Fibroblast of villous mesenchyme (primary cell): ENCODE data around the gene KIAA1586. TPM values are rescaled to one million over a fixed set of nuclear protein-coding genes. Genes with fewer than 3 reads are reported as not detected.
A peak's percentile ranks its signal among the peaks of the same experiment; 100 is the strongest.
"Not testable (repeated sequence)": the region's sequence is repeated elsewhere in the genome, so short reads cannot be mapped to it uniquely, and the experiment has no call there.

Source experiments
- DNase-seq: peaks from one replicate; pipeline ENCODE4 v3.0.0-alpha.2; 2010; ENCODE audit warnings: low read depth
- H3K4me3 ChIP-seq: 2 replicates; pipeline ENCODE4 v1.5.1; 2011; ENCODE audit warnings: low read depth, mild to moderate bottlenecking, low read length
- CTCF ChIP-seq: IDR thresholded peaks from 2 replicates; pipeline ENCODE4 v1.5.1; 2012; ENCODE audit warnings: low read depth, mild to moderate bottlenecking, low read length; ENCODE audit not compliant: insufficient read depth
- total RNA-seq: library from RNA; depleted of rRNA; stranded (reverse); fragments of >200 nt; gene quantifications from 2 replicates; pipeline ENCODE4 v1.2.3, GENCODE V29; 2012

KIAA1586 gene
- total RNA-seq: 15.1 and 24.6 TPM in 2 replicates

- DNase-seq: peak; percentile 89
- H3K4me3 ChIP-seq: peak within 1 kb of the TSS; percentile 70
These were observed at the start of gene KIAA1586 for GRCh38 chr6:57046332-57047256. Gene KIAA1586 (plus strand): TSS chr6:57046693. CDS start chr6:57046756, 63 bp downstream.

- no peak for TF ChIP-seq CTCF
- no peak overlapping the region for H3K4me3 ChIP-seq
- no peak for DNase-seq
These were observed 47.4 kb upstream of the KIAA1586 start for GRCh38 chr6:56999049-56999448.

- H3K4me3 ChIP-seq, DNase-seq: not testable (repeated sequence)
These were observed 46.7 kb upstream of the KIAA1586 start for GRCh38 chr6:56999748-57000147.

- H3K4me3 ChIP-seq: no peak overlapping the region
- DNase-seq: no peak
- no peak for TF ChIP-seq CTCF
These were observed 44.3 kb upstream of the KIAA1586 start for GRCh38 chr6:57002197-57002596.

GRCh38 chr6:57004292-57004691, 42.2 kb upstream of the KIAA1586 start:
- H3K4me3 ChIP-seq: no peak overlapping the region
- no peak for DNase-seq
- no peak for TF ChIP-seq CTCF

- TF ChIP-seq CTCF: no peak
- DNase-seq: no peak
- H3K4me3 ChIP-seq: no peak overlapping the region
These were observed 40.4 kb upstream of the KIAA1586 start for GRCh38 chr6:57006101-57006500.

- H3K4me3 ChIP-seq, DNase-seq: not testable (repeated sequence)
These were observed 38.4 kb upstream of the KIAA1586 start for GRCh38 chr6:57008069-57008468.

GRCh38 chr6:57013521-57013926, 33.0 kb upstream of the KIAA1586 start:
- H3K4me3 ChIP-seq: no peak overlapping the region
- DNase-seq: peak; percentile 54
- no peak for TF ChIP-seq CTCF
